Mesendoderm (in vitro differentiated cells): ENCODE measurements around the gene CAVIN2.

ENCODE experiments used
- DNase-seq: peaks from one replicate; pipeline ENCODE4 v3.0.0; 2013
- H2AK5ac ChIP-seq: 2 replicates; pipeline ENCODE4 v1.6.1; 2013; ENCODE audit warnings: low read length, inconsistent platforms
- H2BK120ac ChIP-seq: 2 replicates; pipeline ENCODE4 v1.6.1; 2013; ENCODE audit warnings: low read depth, mild to moderate bottlenecking, low read length, moderate library complexity, mixed read lengths
- H2BK15ac ChIP-seq: replicated peaks from 2 replicates; pipeline ENCODE4 v1.6.1; 2013; ENCODE audit warnings: low read depth, mild to moderate bottlenecking, moderate library complexity
- H2BK5ac ChIP-seq: 2 replicates; pipeline ENCODE4 v1.6.1; 2013; ENCODE audit warnings: low read length, inconsistent platforms
- H3K18ac ChIP-seq: 2 replicates; pipeline ENCODE4 v1.6.1; 2013; ENCODE audit warnings: mild to moderate bottlenecking, low read length, mixed read lengths
- H3K23ac ChIP-seq: one replicate; pipeline ENCODE4 v1.6.1; 2013; ENCODE audit warnings: low read length
- H3K27ac ChIP-seq: 2 replicates; pipeline ENCODE4 v1.5.1; 2013; ENCODE audit warnings: low read depth, mild to moderate bottlenecking, inconsistent platforms, low read length, moderate library complexity
- H3K27me3 ChIP-seq: 2 replicates; pipeline ENCODE4 v1.6.1; 2013; ENCODE audit warnings: low read length, control low read depth, mild to moderate bottlenecking, inconsistent platforms; ENCODE audit not compliant: insufficient read depth, poor library complexity
- H3K36me3 ChIP-seq: 2 replicates; pipeline ENCODE4 v1.6.1; 2013; ENCODE audit warnings: low read length, inconsistent platforms; ENCODE audit not compliant: control insufficient read depth, insufficient read depth
- H3K4ac ChIP-seq: one replicate; pipeline ENCODE4 v1.6.1; 2013; ENCODE audit warnings: low read depth, mild to moderate bottlenecking, low read length, moderate library complexity
- H3K4me1 ChIP-seq: 2 replicates; pipeline ENCODE4 v1.6.1; 2013; ENCODE audit warnings: low read depth, low read length, inconsistent platforms; ENCODE audit not compliant: control insufficient read depth
- H3K4me2 ChIP-seq: 2 replicates; pipeline ENCODE4 v1.6.1; 2013; ENCODE audit warnings: low read length
- H3K4me3 ChIP-seq: 2 replicates; pipeline ENCODE4 v1.5.1; 2013; ENCODE audit warnings: mild to moderate bottlenecking, low read length
- H3K56ac ChIP-seq: one replicate; pipeline ENCODE4 v1.6.1; 2013; ENCODE audit warnings: low read length
- H3K79me1 ChIP-seq: 2 replicates; pipeline ENCODE4 v1.6.1; 2013; ENCODE audit warnings: low read length, inconsistent platforms
- H3K79me2 ChIP-seq: 2 replicates; pipeline ENCODE4 v1.6.1; 2013; ENCODE audit warnings: mild to moderate bottlenecking, low read length; ENCODE audit not compliant: control insufficient read depth, insufficient read depth
- H3K9ac ChIP-seq: 2 replicates; pipeline ENCODE4 v1.6.1; 2013; ENCODE audit warnings: low read length, inconsistent platforms
- H4K5ac ChIP-seq: one replicate; pipeline ENCODE4 v1.6.1; 2013; ENCODE audit warnings: low read length
- H4K8ac ChIP-seq: one replicate; pipeline ENCODE4 v1.6.1; 2013; ENCODE audit warnings: low read depth, mild to moderate bottlenecking, control low read depth, low read length, moderate library complexity
- WGBS: extraction: QIAGEN DNeasy Blood & Tissue Kit; methylation state at CpG from one replicate; pipeline ENCODE4 v1.1.7; 2013; ENCODE audit warnings: low lambda C conversion rate, missing lambda C conversion rate; ENCODE audit not compliant: insufficient coverage; ENCODE audit errors: extremely low coverage; 5-methylcytosine and 5-hydroxymethylcytosine counted together

The CAVIN2 gene

DNA sequence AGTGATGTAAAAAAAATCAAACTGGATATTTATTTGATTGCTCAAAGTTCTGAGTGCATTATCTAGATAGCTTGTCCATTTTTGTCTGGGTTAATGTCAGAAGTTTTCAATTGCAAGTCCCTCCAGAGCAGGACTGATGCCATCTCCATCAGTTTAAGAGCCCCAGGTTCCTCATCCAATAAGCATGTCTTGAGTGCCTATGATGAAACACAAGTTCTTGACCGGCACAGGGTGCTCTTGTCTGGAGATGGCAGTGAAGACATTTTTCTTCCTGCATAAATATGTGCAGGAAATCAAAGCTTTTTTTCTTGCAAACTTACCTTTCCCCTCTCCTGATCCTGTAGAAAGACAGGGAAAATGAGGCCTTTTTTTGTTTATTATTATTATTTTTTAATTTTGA lies 31.9 kb downstream of the CAVIN2 start:
- Histone ChIP-seq H3K27me3 (no peaks in the 10 kb centered on the region), H2BK120ac (no peak overlapping the region), H3K27ac (no peak overlapping the region), H4K8ac (no peak overlapping the region), H3K4me2 (no peak overlapping the region), H2AK5ac (no peak overlapping the region), H2BK5ac (no peak overlapping the region), H3K79me1 (no peaks in the 10 kb centered on the region), H3K18ac (no peak overlapping the region), H3K23ac (no peak overlapping the region), H3K79me2 (no peaks in the 10 kb centered on the region), H3K9ac (no peak overlapping the region), H3K4ac (no peak overlapping the region), H3K4me1 (no peaks in the 10 kb centered on the region), H3K4me3 (no peak overlapping the region), H3K56ac (no peak overlapping the region), H4K5ac (no peak overlapping the region), H2BK15ac (no peak overlapping the region), H3K36me3 (no peaks in the 10 kb centered on the region)
- no CpG with 5 or more reads among the region's 1 CpG for WGBS
- no peak for DNase-seq

DNA sequence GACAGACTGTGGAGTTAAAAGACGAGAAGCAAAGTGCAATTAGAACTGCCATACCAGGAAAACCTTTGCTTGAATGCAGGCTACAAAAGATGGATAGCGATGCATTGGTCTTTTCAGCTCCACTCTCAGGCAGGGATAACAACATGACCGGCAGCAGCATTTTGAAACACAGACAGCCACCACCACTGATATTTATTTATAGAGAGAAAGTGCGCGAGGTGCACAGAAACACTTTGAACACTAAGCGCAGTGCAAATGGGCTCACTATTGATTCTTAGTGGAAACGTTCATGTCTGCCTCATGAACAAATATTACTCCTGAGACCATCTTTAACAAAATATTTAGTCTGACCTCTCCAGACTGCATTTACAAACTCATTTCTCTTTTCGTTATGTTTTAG lies 32.9 kb downstream of the CAVIN2 start:
- no CpG with 5 or more reads among the region's 8 CpGs for WGBS
- no peak overlapping the region for H2BK120ac ChIP-seq
- H2BK15ac ChIP-seq: no peak overlapping the region
- no peaks in the 10 kb centered on the region for H3K4me1 ChIP-seq
- H4K8ac ChIP-seq: no peak overlapping the region
- no peaks in the 10 kb centered on the region for H3K79me1 ChIP-seq
- no peak overlapping the region for H3K4me3 ChIP-seq
- no peak overlapping the region for H3K9ac ChIP-seq
- no peak overlapping the region for H3K18ac ChIP-seq
- H2AK5ac ChIP-seq: no peak overlapping the region
- H3K23ac ChIP-seq: no peak overlapping the region
- no peak overlapping the region for H3K4me2 ChIP-seq
- no peak overlapping the region for H3K27ac ChIP-seq
- H2BK5ac ChIP-seq: no peak overlapping the region
- H3K4ac ChIP-seq: no peak overlapping the region
- no peaks in the 10 kb centered on the region for H3K79me2 ChIP-seq
- no peak overlapping the region for H4K5ac ChIP-seq
- H3K56ac ChIP-seq: no peak overlapping the region
- no peaks in the 10 kb centered on the region for H3K36me3 ChIP-seq
- no peaks in the 10 kb centered on the region for H3K27me3 ChIP-seq
- no peak for DNase-seq

DNA sequence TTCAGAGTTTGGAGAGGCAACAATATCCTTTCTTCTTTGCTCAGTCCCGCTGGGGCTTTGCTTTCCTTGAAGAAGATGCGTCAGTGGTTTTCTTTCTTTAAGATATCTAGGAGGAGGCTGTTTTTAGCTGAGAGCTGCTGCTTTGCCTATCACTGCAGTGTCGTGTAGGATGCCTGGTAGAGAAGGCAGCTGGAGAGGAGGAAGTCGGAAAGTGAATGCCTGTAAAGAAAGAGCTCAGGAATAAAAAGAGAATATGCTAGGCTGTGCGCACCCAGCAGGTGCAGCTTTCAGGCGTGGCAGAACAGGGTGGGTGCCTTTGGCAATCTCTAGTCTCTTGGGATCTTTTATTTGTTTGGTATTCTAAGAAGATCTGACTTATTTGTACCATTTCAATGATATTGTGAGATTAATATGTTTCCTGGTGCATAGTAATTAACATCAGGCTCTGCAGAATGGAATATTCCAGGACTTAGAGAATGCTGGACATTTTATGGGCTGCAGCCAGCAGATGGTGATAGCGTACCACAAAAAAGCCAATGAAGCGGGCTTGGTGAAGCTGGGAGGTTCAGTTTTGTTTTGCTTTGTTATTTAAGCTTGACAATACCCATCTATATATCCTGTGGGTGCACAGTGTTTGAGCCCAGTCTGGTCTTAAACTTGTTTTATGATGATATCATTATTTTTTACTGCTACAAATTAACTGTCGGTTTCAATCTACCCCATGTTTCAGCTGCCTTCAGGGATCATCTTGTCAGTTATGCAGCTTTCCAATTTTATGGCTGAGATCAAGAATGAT lies 34.9 kb downstream of the CAVIN2 start:
- H4K8ac ChIP-seq: no peak overlapping the region
- no peak overlapping the region for H2BK120ac ChIP-seq
- no peak overlapping the region for H3K18ac ChIP-seq

DNA sequence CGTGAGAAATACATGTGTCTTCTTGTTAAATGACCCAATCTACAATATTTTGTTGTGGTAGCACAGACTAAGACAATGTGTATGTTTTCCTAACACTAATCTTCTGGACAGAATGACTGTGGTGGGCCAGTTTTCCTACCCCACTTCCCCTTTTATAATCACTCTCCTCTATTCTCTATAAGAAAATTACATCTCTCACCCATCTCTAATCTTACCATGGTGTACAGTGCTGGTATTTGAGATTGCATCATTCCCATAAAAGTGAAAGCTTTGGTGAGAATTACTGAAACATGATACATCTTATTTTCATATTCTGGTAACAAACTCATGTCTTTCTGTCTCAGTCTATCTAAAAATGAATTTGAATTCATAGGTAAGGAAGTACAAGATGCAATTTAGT lies 40.5 kb downstream of the CAVIN2 start:
- no peak overlapping the region for H3K56ac ChIP-seq
- WGBS: no CpG with 5 or more reads among the region's 1 CpG
- H2AK5ac ChIP-seq: no peak overlapping the region
- H3K36me3 ChIP-seq: no peaks in the 10 kb centered on the region
- H4K5ac ChIP-seq: no peak overlapping the region
- no peak overlapping the region for H3K27ac ChIP-seq
- H3K27me3 ChIP-seq: no peaks in the 10 kb centered on the region
- H2BK5ac ChIP-seq: no peak overlapping the region
- no peaks in the 10 kb centered on the region for H3K79me2 ChIP-seq
- DNase-seq: no peak
- H3K9ac ChIP-seq: no peak overlapping the region
- no peak overlapping the region for H3K18ac ChIP-seq
- H3K4me1 ChIP-seq: no peaks in the 10 kb centered on the region
- H3K23ac ChIP-seq: no peak overlapping the region
- H2BK15ac ChIP-seq: no peak overlapping the region
- H4K8ac ChIP-seq: no peak overlapping the region
- H2BK120ac ChIP-seq: no peak overlapping the region
- no peak overlapping the region for H3K4ac ChIP-seq
- H3K4me3 ChIP-seq: no peak overlapping the region
- no peaks in the 10 kb centered on the region for H3K79me1 ChIP-seq
- H3K4me2 ChIP-seq: no peak overlapping the region

More for the DNA sequence above, 34.9 kb downstream of the CAVIN2 start:
- peak; percentile 52 for DNase-seq
- no peak overlapping the region for H2BK15ac ChIP-seq
- H3K4me2 ChIP-seq: no peak overlapping the region
- H3K9ac ChIP-seq: no peak overlapping the region
- H3K79me2 ChIP-seq: no peaks in the 10 kb centered on the region
- H2AK5ac ChIP-seq: no peak overlapping the region
- H3K79me1 ChIP-seq: no peaks in the 10 kb centered on the region
- H3K56ac ChIP-seq: no peak overlapping the region
- no peak overlapping the region for H2BK5ac ChIP-seq
- no peak overlapping the region for H3K27ac ChIP-seq
- H3K4me1 ChIP-seq: no peaks in the 10 kb centered on the region
- no peaks in the 10 kb centered on the region for H3K36me3 ChIP-seq
- H3K23ac ChIP-seq: no peak overlapping the region
- no peaks in the 10 kb centered on the region for H3K27me3 ChIP-seq
- WGBS: no CpG with 5 or more reads among the region's 9 CpGs
- no peak overlapping the region for H4K5ac ChIP-seq
- H3K4ac ChIP-seq: no peak overlapping the region
- H3K4me3 ChIP-seq: no peak overlapping the region

GRCh38 chr2:191804766-191805165 lies 42.1 kb downstream of the CAVIN2 start:
- H3K4ac ChIP-seq: no peak overlapping the region
- H3K79me2 ChIP-seq: no peaks in the 10 kb centered on the region
- DNase-seq: no peak
- no peak overlapping the region for H2BK15ac ChIP-seq
- no peak overlapping the region for H4K8ac ChIP-seq
- WGBS: no CpG with 5 or more reads among the region's 9 CpGs
- no peak overlapping the region for H3K18ac ChIP-seq
- H2AK5ac ChIP-seq: no peak overlapping the region
- H3K4me3 ChIP-seq: no peak overlapping the region
- H3K9ac ChIP-seq: no peak overlapping the region
- no peak overlapping the region for H2BK5ac ChIP-seq
- H3K4me2 ChIP-seq: no peak overlapping the region
- H3K23ac ChIP-seq: no peak overlapping the region
- no peaks in the 10 kb centered on the region for H3K79me1 ChIP-seq
- no peaks in the 10 kb centered on the region for H3K36me3 ChIP-seq
- H3K4me1 ChIP-seq: no peaks in the 10 kb centered on the region
- no peak overlapping the region for H2BK120ac ChIP-seq
- H3K56ac ChIP-seq: no peak overlapping the region
- H3K27ac ChIP-seq: no peak overlapping the region
- H4K5ac ChIP-seq: no peak overlapping the region
- no peaks in the 10 kb centered on the region for H3K27me3 ChIP-seq

GRCh38 chr2:191803007-191803406 lies 43.9 kb downstream of the CAVIN2 start:
- Histone ChIP-seq H3K4ac (no peak overlapping the region), H2BK120ac (no peak overlapping the region), H3K79me2 (no peaks in the 10 kb centered on the region), H3K18ac (no peak overlapping the region), H3K79me1 (no peaks in the 10 kb centered on the region), H4K8ac (no peak overlapping the region), H3K36me3 (no peaks in the 10 kb centered on the region), H3K56ac (no peak overlapping the region), H4K5ac (no peak overlapping the region), H2AK5ac (no peak overlapping the region), H3K27ac (no peak overlapping the region), H3K23ac (no peak overlapping the region), H2BK5ac (no peak overlapping the region), H3K4me3 (no peak overlapping the region), H2BK15ac (no peak overlapping the region), H3K9ac (no peak overlapping the region), H3K4me1 (no peaks in the 10 kb centered on the region), H3K4me2 (no peak overlapping the region), H3K27me3 (no peaks in the 10 kb centered on the region)
- DNase-seq: no peak
- no CpG with 5 or more reads among the region's 1 CpG for WGBS
